EL (cell line): ENCODE data around the gene MCF2L.

Source experiments
- DNase-seq: peaks from one replicate; pipeline ENCODE4 v3.0.0-alpha.2; 2016

The MCF2L gene

DNA sequence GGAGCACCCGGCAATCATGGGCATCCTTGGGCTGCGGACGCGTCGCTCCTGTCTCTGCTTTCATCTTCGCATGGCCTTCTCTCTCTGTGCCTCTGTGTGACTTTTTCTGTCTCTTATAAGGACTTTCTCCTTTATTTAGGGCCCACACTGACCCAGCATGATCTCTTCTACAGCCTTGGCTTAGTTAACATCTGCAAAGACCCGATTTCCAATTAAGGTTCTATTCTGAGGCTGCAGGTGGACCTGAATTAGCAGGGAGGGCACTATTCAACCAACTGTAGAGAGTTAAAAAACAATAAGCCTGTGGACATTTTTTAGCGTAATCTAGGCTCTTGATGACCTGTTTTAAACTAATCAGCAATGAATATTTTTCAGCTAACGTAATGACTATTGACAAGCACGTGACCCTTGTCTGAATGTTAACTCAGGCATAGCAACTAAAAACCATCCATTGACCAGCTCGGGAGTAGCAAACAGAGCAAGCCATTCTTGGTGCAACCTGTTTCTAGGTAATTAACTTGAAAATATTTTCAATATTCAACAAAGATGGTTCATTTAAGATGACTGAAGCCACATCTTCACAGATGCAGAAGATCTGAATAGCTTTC lies 168.8 kb downstream of the MCF2L start:
- no peak for DNase-seq

DNA sequence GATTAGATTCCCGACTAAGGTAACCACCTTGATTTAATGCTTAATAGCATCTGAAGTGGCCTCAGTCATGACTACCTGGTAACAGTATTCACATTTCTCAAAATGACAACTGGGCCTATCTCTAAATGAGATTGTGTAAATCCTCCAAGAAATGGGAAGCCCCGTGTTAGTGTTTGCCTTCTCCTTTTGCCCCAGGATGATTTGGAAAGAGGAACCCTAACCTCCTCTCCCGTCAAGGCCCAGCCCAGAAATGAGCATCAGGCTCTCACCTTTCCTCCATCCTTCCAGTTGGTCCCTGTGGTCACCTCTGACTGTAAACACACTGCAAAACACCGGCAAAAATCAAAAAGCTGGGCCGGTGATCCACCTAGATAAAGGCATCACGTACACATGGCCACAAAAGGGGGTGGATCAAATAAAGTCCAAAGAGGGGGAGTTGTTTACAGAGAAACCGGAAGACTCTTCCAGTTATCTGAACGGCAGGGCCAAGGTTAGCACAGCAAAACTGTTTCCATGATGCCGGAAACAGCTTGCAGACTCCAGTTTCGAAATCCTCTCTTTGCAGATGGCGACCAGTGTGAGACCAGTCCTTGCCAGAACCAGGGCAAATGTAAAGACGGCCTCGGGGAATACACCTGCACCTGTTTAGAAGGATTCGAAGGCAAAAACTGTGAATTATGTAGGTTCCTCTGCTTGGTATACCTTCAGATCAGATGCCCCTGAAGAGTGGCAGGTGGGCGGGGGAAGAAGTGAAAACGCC lies 170.0 kb downstream of the MCF2L start:
- DNase-seq: no peak

DNA sequence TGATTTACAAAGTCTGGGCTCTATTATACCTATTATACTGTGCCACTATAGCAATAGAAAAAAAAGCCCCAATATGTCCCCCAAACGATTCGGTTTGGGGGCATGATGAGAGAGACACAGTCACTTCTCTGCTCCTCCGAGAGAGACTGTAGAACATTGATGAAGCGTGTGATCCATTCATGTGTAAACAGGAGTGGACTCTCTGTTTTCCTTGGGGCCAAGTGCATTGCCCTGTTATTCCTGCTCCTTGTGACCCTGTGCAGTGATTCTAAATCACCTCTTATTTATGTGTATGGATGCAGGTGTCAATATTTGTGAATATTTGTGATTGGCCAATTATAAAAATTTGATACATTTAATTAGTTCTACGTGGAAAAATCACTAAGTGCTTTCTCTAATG lies 170.6 kb downstream of the MCF2L start:
- no peak for DNase-seq

DNA sequence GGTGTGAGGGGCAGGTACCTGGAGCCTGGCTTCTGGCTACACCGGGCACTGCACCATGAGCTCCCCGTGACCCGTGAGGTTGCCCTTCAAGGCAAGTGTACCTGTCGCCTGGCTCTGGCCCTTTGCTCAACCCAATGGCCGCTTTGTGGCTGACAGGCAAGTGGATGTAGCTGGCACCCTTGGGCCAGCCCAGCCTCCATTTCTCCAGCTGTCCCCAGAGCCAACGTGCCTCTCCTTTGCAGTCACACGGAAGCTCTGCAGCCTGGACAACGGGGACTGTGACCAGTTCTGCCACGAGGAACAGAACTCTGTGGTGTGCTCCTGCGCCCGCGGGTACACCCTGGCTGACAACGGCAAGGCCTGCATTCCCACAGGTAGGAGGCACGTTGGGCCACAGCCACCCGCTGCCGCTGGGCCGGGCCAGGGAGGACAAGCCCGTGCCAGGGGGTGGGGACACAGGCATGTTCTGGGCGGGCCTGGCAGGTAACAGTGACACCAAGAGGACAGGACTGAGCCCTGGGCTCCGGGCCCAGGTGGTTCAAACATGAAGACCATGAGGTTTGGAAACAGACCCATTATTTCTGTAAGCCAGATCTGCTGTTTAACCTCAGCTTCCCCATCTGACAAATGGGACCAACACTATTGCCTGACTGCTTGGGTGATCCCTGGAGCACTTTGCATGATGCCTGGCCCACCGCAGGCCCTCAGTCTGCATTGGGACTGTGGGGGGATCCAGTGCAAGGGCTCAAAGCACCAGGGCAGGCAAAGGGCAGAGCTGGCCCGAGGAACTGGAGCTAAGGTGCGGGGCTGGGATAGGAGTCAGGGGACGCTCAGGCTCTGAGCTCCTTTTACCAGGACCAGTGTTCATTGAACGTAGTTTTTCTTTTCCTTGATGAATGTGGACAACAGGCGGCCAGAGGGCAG lies 171.9 kb downstream of the MCF2L start:
- DNase-seq: no peak

DNA sequence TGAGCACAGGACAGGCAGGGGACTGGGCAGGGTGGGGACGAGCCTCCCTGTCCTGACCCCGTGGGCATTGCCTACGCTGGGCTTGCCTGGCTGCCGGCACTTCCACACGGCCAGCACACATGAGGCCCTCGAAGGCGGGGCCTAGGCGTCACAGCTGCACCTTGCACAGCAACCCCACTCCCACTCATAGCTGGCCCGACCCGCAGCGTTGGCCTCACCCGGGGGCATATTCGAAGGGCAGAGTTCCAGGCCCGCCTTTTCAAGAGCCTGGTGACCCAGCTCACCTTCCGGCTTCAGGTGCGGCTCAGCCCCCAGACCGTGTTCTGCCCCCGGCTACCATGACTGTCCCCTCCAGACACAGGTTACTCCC lies 172.6 kb downstream of the MCF2L start:
- DNase-seq: no peak

DNA sequence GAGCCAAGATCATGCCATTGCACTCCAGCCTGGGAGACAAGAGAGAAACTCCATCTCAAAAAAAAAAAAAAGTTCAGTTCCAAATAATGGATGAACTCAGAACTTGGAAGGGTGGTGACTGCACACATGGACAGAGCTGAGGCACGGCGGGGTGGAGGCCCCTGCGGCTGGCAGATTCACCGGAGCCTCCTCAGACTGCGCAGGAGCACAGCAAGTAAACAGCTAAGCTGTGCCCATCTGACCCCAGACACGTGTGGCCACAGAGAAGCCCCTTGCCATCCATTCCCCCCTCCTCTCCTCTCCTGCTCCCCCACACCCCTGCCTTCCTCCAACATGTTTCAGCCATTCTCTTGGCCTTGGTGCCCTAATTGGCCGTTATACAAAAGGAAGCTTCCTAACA lies 173.9 kb downstream of the MCF2L start:
- DNase-seq: no peak

DNA sequence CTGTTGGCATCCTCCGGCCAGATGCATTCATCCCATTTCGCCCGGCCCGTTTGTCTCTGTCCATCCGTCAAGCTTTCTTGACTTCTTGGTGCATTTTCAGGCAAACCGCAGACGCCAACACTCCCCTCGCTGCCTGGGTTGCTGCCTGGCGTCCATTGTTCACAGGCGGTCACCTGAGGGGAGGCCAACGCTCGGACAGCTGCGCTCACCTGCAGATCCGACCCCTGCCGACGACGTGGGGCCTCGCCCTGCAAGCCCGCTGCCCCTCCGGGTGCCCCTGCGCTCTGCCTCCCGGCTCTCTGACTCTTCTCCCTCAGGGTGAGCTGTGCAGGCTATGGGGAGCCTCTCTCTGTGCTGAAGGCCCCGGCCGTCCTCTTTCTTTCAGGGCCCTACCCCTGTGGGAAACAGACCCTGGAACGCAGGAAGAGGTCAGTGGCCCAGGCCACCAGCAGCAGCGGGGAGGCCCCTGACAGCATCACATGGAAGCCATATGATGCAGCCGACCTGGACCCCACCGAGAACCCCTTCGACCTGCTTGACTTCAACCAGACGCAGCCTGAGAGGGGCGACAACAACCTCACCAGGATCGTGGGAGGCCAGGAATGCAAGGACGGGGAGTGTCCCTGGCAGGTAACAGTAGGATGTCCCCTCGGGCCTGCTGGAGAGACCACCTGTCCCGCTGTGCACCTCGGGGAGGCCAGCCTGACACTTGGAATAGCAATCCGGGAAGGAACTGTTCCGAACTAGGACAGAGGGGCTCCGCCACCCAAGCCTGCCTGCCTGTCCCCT lies 174.6 kb downstream of the MCF2L start:
- no peak for DNase-seq

DNA sequence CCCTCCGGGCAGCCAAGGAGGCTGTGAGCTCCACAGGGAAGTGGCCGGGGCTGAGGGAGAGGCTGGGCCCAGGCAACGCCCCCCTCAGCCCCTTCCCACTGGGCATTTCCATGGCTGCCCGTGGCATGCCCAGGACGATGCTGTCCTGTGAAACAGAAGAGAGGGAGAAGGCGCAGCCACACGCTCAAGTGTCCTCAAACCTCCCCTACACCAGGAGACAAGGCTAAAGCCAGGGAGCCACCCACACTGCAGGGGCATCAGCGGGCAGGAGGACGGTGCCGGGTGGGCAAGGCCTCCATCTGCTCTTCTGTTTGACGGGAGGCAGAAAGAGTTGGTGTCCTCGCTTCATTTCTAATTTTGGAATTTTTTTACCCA lies 175.2 kb downstream of the MCF2L start:
- DNase-seq: no peak

DNA sequence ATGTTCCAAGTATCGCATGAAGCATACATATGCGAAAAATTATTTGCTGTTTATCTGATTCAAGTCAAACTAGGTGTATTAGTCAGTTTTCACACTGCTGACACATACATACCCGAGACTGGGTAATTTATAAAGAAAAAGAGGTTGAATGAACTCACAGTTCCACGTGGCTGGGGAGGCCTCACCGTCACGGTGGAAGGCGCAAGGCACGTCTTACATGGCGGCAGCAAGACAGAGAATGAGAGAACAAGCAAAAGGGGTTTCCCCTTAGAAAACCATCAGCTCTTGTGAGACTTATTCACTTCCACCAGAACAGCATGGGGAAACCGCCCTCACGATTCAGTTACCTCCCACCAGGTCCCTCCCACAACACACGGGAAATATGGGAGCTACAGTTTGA lies 176.5 kb downstream of the MCF2L start:
- DNase-seq: no peak

DNA sequence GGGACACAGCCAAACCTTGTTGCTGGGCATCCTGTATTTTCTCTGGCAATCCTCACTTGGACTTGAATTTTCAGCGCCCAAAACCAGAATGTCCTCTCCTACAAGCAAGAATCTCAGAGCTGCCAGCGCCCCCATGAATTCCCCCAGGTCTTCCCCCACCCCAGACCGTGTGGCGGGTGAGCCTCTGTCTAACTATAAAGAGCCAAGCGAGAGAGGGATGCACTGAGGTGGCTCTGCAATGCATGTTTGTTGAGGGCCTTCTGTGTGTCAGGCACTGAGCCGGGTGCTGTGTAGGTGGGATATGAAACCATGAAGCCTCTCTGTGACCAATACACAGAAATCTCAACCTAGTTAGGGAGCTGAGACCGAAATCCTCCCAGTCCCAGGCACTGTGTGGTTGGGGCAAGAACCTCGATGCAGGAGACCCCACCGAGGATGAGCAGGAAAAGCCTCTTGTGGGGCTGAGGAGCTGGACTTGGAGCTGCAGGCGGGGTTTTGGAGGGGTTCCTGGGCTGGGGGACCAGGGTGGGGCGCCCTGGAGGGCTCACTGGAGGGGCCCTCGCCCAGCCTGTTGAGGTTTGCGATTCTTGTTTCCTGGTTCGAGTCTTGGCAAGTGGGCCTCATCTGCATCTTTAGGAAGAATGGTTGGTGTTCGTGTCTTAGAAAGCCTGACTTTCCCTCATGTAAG lies 177.0 kb downstream of the MCF2L start:
- DNase-seq: no peak

DNA sequence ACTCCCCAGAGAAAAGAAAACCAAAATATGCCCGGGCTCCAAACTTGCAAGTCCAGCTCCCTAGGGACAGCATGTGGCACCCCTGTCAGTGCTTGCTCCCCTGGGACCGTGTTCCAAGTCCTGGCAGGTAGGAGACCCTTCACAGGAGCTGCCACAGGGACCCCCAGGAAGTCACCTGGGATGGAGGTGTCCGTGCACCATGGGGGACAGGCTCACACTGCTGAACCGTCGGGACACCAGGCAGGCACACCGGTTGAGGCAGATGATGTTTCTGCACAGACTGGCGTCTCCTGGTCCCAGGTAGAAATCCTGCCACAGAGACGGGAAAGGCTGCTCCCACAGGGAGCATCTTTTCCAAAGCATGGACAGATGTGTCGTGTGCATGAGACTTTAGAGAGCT lies 177.7 kb downstream of the MCF2L start:
- no peak for DNase-seq

DNA sequence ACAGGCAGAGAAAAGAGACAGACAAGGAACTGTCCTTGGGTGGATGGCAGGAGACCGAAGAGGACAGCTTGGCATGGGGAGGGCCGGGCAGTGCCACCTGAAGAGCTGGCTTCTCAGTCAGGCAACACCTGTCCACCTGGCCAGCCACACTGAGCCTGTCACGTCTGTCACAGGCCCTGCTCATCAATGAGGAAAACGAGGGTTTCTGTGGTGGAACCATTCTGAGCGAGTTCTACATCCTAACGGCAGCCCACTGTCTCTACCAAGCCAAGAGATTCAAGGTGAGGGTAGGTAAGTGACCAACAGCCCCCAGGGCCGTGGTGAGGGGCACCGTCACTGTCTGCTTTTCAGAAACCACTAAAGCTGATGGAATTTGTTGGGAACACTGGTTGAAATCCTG lies 178.2 kb downstream of the MCF2L start:
- no peak for DNase-seq

DNA sequence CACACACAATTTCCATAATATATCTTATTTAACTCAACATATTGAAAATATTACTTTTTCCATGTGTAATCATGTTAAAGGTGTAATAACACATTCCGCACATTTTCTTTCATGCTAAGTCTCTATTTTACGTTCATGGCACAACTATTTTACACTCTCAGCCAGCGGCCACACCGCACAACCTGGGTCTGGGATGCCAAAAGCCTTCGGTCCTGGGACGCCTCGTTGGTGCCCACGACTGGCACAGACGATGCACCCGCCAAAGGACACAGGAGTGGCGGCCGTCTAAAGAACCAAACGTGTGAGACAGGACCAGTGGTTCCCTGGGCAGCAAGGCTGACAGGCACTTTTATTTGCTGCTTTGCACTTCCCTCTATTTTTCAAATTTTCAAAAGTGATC lies 179.4 kb downstream of the MCF2L start:
- no peak for DNase-seq

DNA sequence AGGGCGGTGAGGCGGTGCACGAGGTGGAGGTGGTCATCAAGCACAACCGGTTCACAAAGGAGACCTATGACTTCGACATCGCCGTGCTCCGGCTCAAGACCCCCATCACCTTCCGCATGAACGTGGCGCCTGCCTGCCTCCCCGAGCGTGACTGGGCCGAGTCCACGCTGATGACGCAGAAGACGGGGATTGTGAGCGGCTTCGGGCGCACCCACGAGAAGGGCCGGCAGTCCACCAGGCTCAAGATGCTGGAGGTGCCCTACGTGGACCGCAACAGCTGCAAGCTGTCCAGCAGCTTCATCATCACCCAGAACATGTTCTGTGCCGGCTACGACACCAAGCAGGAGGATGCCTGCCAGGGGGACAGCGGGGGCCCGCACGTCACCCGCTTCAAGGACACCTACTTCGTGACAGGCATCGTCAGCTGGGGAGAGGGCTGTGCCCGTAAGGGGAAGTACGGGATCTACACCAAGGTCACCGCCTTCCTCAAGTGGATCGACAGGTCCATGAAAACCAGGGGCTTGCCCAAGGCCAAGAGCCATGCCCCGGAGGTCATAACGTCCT lies 180.0 kb downstream of the MCF2L start:
- no peak for DNase-seq
